NCI-H1105 treated with DMSO at 0.1 percent for 48 hours (cell line): Measurements from ENCODE around the gene GRIK4.

Experiments
- DNase-seq: peaks from one replicate; lab custom pipeline; 2025; lab: John Stamatoyannopoulos, UW

The GRIK4 gene

DNA sequence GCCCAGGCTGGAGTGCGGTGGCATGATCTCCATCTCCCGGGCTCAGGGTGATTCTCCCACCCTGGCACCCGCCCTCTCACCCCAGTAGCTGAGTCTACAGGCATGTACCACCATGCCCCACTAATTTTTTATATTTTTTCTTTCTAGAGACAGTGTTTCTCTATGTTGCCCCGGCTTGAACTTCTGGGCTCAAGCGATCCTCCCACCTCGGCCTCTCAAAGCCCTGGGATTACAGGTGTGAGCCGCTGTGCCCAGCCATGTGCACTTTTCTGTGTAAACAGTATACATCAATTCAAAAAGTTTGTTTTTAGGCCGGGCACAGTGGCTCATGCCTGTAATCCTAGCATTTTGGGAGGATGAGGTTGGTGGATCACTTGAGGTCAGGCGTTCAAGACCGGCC lies 14.7 kb downstream of the GRIK4 start:
- DNase-seq: no peak

DNA sequence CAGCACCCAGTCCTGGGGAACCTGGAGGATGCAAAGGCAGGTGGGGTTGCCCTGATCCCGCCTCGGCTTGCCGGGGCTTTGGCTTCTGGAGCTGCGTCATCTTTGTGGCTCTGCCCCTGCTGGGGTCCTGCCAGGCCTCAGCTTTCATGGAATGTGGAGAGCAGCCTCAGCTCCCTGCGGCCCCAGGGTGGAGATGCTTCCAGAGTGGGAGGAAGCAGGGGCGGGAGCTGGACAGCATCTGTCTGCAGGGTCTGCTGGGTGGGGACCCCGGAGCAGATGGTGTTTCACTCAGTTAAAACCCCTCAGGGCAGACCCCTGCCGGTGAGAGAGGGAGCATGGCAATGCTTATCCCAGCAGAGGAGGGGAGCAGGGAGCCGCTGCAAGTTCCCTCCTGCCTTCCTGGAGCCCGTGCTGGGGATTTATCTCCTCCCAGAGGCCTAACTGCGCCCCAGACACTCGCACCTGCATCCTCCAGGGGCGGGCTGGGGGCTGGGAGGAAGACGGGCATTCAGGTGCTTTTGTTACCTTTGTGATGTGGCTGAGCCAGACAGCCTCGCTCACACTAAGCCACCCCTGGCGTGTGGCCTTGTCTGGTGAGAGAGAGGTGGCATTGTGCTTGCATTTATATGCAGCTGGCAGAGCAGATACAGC lies 15.7 kb downstream of the GRIK4 start:
- DNase-seq: peak; percentile 20

DNA sequence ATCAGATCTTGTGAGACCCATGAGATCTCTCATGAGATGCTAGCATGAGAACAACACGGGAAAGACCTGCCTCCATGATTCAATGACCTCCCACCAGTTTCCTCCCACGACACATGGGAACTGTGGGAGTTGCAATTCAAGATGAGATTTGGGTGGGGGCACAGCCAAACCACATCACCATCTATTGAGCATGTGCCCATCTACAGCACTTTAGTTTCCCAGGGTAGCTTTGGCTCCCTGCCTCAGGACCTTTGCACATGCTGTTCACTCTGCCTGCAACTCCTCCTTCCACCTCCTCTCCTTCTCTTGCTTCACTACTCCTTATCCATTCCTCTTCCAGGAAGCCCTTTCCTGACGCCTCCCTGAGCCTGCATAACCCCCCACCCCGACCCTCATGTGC lies 17.2 kb downstream of the GRIK4 start:
- DNase-seq: no peak

DNA sequence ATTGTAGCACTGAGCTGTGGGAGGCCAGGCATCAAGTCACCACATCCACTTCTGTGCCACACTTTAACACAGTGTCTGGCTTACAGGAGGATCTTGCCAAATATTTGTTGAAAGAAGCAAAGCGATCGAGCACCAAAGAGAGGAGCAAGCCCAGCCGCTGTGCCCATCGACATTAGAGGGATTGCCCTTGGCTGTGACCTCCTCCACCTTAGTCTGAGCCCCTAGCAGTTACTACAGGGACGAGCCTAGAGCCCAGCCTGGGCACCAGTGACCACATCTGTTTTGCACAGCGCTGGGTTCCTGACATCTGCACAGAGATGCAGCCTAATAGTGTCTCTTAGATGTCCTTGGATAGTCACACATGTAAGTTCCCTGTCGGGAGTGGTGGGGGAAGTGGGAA lies 17.7 kb downstream of the GRIK4 start:
- DNase-seq: no peak

DNA sequence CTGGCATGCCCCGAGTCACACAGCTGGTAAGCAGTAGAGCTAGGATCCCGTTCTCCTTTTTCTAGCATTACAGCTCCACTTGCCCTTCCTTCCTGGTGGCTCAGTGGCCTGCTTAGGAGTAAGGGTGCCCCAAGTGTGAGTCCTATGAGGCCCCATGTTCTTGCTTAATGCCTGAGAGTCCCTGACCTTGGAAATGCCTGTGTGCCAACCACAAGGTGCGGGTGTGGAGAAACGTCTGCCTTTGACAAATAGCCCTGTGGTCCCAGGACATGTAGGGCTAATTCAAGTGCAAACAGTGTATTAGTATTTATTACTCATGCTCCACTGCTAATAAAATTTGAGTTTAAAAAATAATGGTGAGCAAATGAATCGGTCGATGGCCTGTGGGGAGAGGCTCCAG lies 18.4 kb downstream of the GRIK4 start:
- no peak for DNase-seq

DNA sequence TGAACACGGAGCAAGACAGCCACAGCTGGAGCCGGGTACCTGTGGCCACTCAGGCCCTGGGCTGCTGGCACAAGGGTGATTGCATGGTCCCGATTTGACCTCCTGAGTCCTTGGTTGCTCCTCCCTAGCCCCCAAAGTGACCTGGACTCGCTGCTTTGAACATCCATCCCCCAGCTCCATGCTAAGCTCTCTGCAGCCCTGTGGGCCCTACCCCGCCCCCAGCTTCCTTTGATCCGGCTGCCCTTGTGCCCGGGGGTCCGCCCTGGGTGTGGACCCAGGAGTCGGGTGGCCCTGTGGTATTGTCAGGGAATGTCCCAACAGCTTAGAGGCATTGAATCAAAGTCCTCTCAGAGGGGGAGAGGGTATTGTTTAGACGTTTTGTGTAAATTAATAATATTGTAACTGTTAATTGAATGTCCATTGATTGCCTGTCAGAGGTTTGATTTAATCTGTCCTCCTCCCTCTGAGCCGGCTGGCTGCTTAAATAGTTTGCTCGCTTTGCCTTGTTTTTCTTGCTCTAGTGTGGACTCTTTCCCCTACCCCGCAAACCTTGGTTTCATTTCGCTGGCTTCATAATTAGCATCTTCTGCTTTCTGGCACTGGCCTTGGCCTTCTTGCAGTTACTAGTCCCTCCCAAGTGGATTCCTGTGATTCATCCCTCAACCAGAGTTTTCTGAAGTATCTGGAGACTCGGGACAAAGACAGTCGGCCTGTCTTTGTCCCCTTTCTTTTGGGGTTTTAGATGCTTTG lies 20.7 kb downstream of the GRIK4 start:
- no peak for DNase-seq

DNA sequence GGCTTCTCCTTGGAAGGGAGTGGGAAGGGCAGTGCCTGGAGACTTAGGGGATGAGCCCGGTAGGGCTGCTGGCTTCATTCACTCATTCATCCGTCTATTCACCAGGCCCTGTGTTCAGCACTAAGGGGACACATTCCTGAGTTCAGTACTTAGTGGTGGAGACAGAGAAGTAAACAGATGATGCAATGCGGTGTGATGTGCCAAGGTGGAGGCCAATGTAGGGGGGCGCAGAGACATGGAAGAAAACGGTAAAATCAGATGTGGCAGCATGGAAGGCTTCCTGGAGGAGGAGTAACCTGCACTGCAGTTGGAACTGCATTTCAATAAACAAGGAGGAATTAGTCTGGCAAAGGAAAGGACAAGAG lies 21.3 kb downstream of the GRIK4 start:
- DNase-seq: no peak

DNA sequence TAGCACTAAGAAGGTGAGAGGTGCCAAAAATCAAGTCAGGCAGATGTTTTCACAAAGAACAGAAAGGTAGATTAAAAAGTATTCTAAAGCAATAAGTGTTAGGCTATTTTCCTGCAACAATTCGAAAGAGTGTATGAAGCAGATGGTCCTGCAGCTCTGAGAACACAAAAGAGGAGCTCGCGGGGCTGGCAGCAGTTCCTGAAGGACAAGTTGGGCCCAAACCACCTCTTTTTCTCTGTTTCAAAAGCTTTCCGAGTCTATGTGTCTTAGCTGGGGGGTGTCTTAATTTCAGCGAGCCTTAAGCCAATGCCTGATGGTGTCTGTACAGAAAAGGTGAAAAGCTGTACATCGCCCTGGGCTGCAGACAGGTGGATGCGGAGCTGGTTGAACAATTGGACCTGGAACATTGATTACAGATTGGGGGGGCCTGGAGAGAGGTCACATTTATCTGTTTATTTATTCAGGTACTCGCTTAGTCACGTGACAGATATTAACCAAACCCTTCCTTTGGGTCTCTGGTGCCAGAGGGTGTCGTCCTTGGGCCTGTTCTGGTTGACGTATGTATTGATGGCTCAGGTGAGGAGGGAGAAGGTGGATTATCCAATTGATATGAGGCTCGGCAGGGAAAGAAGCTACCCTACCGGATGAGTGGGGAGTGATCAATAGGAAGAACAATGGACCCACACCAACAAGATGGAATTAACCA lies 24.7 kb downstream of the GRIK4 start:
- no peak for DNase-seq

DNA sequence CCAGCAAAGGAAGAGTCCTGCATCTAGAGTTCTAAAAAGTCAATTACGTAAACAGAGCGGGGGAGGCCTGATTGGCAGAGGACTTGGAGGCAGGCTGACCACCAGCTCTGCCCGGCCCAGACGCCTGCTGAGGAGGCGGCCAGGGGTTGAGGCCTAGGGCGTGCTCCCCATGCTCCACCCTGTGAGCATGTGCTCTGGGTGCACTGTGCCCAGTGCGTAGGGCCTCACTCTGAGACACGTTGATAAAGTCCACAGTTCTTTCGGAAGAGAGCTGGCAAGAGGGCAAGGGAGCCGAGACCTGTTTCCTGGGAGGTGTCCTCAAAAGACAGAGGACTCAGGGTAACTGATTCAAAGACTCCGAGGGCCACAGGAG lies 25.2 kb downstream of the GRIK4 start:
- DNase-seq: no peak

DNA sequence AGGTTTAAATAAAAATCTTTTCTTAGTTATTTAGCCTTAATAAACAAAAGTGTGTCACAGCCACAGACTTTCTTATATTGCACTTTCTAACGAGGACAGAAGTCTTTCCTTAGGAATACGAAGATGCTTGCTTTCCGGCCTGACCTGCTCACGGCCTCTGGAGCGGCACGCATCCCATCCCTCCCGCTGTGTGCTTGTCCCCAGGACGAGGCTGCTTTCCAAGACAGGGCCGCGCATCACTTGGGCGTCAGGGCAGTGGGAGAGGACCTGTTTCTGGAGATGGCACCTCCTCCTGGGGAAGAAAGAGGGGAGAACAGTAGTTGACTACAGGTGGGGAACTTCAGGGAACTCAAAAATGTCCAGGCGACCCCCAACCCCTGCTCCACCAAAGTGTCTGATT lies 26.4 kb downstream of the GRIK4 start:
- no peak for DNase-seq

DNA sequence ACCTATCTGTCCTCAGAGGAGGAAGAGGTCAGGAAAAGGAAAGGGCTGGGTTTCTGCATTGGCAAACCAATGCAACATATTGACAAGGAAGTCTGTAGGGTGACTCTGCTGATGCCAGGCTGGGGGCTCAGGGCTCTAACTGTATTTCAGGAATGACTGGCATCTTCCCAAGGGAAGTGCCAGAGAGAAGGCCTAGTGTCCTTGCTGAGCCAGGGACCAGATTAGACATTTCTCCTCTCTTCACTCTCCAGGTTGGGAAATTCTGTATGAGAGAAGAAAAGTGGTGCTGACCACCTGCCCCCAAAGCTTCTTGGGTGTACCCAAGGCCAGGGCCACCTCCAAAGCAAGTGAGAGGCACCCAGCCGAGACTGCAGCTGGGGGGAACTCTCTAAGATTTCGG lies 27.2 kb downstream of the GRIK4 start:
- DNase-seq: no peak

DNA sequence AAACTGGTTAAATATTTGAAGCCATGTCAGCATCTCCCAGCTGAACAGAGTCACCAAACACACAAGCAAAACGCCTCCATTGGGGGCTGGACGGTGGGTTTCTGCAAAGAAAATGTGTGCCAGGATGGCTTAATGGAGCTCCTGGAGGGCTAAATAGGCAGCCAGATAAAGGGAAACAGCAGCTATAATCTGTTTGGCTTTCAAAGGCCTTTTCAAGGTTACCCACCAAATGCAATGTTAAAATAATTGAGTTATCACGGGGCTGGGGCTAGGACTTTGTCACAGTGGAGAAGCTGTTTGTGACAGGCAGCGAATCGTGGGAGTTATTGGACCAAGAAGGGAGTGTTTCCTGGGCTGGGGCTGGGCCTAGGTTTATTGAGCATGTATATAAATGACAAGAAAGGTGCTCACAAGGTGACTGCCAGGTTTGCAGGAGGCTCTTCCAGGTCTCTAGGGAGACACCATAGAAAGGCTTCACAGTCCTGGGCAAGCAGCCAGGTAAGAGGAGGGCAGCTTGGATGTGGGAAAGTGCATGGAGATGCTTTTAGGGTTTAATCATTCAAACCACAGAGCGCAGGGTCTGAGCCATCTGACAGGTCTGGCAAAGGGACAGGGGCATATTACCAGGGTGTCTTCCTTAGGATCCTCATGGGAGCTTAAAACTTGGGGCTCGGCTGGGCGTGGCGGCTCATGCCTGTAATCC lies 28.3 kb downstream of the GRIK4 start:
- peak; percentile 83 for DNase-seq

DNA sequence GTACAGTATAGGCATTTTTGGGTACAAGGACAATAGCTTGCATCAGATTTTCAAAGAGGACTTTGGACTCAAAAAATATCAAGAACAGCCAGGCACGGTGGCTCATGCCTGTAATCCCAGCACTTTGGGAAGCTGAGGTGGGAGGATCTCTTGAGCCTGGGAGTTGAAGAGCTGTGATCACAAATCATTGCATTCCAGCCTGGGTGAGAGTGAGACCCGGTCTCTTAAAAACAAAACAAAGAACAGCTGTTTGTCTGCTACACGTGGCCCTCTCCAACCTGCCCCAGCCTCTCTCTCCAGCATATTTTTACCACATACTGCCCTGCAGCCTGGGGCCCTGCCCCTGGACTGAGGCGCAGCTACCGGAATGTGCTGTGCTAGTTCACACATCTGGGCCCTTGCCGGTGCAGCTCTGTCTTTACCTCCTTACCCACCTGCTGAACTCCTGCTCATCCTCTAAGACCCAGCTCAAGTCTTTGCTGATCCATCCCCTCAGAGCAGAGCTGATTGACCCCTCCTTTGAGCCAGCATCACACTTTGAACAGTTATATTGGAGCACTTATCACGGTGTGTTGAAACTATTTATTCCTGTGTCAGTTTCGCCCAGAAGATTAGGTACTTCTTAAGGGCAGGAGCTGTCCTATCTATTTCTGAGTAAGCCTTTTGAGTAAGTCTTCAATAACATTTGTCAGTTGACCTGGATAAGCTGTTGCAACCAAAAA lies 29.4 kb downstream of the GRIK4 start:
- DNase-seq: no peak

DNA sequence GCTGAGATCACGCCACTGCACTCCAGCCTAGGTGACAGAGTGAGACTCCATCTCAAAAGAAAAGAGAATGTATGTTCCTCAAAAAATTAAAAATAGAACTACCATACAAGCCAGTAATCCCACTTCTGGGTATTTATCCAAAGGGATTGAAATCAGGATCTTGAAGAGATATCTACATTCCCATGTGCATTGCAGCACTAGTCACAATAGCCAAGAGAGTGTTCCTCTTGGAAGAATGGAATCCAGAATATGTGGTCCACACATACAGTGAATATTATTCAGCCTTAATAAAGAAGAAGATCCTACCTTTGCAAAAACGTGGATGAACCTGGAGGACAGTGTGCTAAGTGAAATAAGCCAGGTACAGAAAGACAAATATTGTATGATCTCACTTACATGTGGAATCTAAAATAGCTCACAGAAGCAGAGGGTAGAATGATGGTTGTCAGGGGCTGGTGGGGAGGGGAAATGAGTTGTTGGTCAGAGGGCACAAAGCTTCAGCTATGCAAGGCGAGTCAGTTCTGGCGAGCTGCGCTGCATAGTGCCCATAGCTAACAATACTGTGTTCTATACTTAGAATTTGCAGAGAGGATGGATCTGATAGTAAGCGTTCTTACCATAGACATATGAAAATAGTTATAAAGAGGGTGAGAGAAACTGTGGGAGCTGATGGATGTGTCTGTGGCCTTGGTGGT lies 32.1 kb downstream of the GRIK4 start:
- DNase-seq: no peak

DNA sequence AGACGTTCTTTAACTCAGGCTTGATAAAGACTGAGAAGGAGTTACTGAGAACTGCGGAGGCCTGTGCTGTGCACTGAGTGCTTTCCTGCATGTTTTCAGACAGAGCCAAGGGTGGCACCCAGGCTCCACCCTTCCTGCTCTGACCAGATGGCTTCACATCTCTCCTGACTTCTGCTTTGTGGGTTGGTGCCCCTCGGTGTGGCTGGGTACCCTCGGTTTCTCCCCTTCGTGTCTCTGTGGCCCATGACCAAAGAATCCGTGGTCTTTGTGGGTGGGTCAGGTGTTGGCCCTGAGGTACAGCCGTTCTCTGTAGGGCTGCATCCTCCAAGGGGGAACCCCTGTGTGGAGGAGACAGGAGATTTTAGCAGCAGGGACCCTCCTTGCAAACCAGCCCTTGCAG lies 34.3 kb downstream of the GRIK4 start:
- no peak for DNase-seq

DNA sequence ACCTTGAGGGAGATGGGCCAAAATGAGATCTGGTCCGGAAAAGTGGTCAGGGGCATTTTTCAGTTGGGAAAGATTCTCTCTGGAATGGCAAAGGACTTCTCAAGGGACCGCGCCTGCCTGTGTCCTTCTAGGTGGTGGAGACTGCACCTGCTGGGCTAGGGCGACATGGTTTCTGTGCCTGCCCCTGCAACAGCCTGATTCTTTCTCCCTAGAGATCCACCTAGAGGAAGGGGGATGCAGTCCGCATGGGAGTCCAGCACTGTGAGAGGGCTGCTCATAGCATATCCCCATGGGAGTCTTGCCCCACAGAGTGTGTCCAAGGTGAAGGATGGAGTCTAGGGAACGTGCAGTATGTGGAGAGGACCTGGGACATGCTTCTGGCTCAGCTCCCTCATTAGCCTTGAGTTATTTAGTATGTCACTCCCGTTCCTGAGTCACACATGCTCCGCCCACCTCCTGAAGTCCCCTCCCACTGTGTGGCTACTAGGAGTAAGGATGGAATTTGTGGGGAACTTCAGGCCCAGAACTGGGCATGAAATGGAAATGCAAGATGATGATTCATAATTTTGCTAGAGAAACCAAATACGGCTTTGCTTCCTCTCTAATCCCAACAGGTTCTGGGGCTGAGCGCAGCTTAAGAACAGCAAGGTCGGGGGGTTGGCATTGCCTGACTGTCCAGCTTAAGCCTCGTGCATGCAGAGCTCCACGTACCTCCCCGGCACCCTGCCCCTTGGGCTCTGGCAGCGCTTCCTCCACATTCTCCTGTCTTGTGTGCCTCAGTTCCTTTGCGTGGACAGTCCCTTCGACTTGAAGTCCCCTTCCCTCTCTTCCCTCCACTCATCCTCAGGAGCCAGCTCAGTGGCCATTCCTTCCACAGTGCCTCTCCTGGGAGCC lies 35.0 kb downstream of the GRIK4 start:
- DNase-seq: no peak

DNA sequence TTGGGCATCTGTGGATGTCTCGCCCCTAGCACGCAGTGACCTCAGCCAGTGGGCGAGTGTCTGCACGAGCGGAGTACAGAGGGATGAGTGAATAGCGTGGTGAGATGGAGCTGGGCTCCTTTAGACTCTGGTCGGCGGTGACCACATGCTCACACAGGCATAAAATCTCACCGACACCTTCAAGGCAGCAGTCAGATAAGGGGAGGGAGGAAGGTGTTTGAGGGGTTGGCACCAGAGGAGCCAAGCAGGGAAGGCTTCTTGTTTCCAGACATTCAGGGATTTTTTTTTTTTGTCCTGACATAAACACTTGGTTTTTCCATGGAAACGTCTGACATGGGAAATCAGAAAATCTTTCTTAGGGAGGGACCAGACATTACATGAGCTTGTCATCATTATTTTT lies 35.8 kb downstream of the GRIK4 start:
- DNase-seq: no peak

DNA sequence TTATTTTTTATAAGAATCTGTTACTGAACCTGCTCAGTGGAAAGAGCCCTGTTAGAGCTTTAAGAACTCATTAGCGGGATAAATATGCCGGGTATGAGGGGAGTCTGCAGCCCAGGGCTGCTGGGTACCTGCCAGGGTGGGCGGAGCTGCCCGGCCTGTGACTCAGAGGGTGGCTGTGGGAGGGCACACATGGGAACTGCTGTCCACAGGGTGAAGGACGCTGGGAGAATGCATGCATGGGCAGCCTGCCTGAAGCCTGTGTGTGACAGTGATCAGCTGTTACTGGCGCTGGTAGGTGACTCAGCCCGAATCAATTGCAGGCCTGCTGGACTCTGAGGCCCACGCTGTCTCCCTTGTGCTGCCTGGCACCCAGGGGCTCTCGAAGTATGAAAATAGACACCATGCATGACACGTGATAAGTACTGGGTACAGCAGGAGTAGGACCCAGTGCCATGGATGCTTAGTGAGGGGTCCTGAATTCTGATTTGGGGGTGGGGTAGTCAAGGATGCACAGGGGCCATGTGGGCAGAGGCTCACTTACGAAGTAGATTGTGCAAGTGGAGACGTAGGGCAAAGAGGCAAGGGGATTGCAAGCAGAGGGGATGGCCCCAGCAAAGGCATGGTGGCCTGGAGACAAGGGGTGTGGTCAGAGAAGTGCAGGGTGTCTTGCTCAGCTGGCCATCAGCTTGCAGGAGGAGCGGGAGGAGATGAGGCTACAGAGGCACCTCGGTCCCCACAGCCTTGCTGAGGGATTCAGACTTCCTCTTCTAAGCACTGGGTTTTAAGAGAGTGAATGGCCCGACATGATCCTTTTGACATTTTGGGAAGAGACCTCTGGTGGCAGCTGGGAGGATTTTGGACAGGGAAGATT lies 36.5 kb downstream of the GRIK4 start:
- DNase-seq: peak; percentile 95

DNA sequence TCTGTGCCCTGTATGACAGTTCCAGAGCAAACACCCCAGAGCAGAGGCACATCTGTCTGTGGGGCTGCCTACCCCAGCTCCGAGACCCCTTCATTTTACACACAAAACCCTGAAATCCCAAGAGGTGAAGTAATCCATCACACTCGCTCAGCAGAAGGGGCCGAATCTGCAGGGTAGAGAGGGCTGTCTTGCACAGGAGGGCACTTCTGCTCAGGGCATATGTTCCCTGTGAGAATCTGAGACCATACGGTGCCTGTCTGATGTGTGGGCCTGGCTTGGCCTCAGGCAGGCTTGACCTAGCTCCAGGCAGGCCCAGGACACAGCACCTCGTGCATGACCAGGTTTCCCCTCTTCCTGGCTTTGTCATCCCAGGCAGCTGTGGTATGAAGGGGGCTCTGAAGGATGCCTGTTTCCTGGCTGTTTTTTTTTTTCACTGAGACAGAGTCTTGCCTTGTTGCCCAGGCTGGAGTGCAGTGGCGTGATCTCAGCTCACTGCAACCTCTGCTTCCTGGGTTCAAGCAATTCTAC lies 37.2 kb downstream of the GRIK4 start:
- no peak for DNase-seq
